Fibroblast of lung (primary cell): ENCODE data around the gene PALMD.

ENCODE experiments used
- CTCF ChIP-seq, 2 donors: IDR thresholded peaks in 1 of 2; conservative IDR thresholded peaks in 1 of 2; 1 replicate in 1 of 2; 2 replicates in 1 of 2; pipeline ENCODE4 v1.5.1; 2011 to 2012; ENCODE audit warnings: low read length in 2 of 2, control low read depth in 1 of 2, inconsistent platforms in 1 of 2, low read depth in 1 of 2, mild to moderate bottlenecking in 1 of 2
- EZH2 ChIP-seq: IDR thresholded peaks from 2 replicates; pipeline ENCODE4 v1.5.1; 2012; ENCODE audit warnings: low read length, control low read depth, mild to moderate bottlenecking; ENCODE audit errors: missing control alignments

GRCh38 chr1:99634971-99635624 is 10.8 kb upstream of the PALMD start:
- TF ChIP-seq CTCF (conservative IDR thresholded peaks at IDR 0.05 in 1 of 2, IDR thresholded peaks at IDR 0.05 in 1 of 2; ENCODE audit: low read depth in 1 of 2, low read length in 2 of 2) (no peak), EZH2 (no peak)
